HG03139 (cell line): Measurements from ENCODE around the gene ZMYND15.

Experiments used
- ATAC-seq: cut with Tn5 transposase; IDR thresholded peaks from one replicate; pipeline ENCODE4 v1.9.1; 2021; ENCODE audit not compliant: unreplicated experiment

ZMYND15 gene

DNA sequence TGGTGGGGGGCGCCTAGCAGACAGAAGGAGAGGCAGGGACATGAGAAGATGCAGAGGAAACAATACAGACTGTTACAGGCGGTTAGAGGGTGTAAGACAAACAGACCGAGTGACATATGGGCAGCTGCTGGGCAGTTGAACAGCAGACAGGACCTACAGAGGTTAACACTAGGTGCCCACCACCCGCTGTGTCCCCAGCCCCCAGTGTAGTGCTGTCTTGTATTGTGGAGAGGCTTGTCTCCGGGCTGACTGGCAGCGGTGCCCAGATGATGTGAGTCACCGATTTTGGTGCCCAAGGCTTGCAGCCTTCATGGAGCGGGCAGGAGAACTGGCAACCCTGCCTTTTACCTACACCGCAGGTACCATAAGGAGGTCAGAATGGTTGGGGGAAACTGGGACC is 2.5 kb downstream of the ZMYND15 start:
- no peak for ATAC-seq

DNA sequence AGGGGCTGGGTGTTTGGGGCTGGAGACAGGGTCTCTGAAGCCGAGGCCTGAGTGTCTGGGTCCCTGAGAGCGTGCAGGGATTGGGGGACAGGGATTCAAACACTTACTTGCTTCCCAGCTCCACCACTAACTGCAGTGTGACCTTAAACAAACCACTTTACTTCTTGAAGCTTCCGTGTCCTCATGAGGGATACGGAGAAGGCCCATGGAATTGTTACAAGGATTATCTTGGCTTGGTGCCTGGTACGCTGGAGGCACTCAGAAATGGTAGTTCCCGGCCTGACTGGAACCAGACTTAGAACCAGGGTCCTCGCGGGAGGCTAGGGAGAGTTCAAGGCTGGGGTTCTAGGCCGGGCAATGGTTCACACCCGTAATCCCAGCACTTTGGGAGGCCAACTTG is 3.0 kb downstream of the ZMYND15 start:
- ATAC-seq = no peak

DNA sequence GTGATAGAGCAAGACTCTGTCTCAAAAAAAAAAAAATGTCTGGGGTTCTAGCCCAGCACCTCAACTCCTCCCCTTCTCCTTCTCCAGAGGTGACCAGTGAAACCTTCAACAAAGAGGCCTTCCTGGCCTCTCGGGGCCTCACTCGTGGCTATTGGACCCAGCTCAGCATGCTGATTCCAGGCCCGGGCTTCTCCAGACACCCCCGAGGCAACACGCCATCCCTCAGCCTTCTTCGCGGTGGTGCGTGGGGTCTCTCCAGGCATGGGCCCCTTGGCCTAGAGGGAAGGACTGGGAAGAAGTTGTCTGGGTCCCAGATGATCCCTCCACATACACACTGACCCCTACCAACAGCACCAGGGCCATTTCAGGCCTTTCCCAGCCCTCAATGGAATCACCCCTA is 3.6 kb downstream of the ZMYND15 start:
- no peak for ATAC-seq

DNA sequence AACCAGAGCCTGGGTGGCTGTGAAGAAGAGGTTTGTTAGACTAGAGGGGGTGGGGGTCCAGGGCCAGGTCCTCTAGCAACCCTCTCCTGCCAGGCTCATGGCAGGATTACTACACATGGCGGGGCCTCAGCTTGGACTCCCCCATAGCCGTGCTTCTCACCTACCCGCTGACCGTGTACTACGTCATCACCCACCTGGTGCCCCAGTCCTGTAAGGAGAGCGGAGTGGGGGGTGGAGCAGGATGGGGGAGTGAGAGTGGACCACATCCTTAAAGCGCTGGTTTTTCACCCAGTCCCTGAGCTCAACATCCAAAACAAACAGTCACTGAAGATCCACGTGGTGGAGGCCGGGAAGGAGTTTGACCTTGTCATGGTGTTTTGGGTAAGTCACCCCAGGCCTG is 4.3 kb downstream of the ZMYND15 start:
- ATAC-seq = no peak

DNA sequence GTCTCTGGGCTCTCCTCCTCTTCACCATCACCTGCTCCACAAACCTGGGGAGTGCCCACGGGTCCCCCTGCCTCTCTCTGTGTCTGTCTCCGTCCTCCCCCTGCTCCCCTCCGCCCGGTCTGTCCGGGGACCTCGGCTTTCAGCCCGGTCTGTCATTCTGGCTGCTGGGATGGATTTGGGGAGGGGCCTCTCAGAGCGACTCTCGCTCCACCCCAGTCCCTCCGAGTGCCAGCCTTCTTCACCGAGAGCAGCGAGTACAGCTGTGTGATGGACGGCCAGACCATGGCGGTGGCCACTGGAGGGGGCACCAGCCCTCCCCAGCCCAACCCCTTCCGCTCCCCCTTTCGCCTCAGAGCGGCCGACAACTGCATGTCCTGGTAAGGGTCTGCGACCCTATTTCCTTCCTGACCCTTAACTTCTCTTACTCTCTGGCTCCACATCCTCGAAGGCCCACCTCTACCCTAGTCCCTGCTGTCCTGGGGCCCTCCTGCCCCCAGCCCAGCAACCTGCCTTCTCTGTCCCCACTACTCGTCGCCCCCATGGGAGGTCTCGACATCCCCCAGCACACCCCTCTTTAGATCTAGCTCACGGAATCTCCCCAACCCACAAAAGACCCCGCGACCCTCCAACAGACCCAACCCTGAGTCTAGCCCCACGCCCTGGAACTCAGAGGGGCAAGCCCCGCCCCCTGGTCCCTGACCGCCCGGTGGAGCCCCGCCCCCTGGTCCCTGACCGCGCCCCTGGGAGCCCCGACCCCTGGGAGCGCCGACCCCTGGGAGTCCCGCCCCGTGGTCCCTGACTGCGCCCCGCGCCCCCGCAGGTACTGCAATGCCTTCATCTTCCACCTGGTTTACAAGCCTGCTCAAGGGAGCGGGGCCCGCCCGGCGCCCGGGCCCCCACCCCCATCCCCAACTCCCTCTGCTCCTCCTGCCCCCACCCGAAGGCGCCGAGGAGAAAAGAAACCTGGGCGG is 5.7 kb downstream of the ZMYND15 start:
- no peak for ATAC-seq

DNA sequence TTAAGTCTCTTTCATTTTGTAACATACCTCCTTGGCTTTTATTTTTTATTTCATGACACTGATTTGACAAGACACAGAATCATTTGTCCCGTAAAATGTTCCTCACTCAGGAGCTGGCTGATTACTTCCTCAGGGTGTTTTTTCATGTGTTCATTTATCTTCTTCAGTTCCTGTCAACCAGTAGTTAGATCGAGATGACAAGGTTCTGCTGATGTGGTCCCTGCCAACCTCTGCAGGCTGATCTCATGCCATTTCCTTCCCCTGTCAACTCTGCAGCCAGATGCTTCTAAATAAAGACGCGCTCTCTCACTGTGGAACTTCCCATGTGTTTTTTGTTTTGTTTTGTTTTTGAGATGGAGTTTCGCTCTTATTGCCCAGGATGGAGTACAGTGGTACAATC is 8.2 kb downstream of the ZMYND15 start:
- ATAC-seq = no peak

DNA sequence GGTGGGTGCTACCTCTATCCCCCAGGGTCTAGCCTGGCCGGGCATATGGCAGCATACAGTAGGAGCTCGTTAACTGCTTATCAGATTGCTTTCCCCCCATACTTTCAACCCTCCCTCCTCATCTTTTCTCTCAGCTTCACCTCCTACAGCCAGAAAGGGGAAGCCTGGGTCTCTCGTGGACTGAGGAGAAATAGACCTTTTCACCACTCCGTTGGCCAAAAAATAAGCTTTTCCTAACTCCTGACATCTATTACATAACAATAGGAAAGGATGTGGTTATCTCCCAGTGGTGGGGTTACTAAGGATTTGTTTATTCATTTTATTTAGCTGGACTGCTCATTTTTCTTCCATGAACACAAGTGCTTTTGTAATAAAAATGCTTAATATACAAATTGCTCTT is 9.1 kb downstream of the ZMYND15 start:
- ATAC-seq = no peak

DNA sequence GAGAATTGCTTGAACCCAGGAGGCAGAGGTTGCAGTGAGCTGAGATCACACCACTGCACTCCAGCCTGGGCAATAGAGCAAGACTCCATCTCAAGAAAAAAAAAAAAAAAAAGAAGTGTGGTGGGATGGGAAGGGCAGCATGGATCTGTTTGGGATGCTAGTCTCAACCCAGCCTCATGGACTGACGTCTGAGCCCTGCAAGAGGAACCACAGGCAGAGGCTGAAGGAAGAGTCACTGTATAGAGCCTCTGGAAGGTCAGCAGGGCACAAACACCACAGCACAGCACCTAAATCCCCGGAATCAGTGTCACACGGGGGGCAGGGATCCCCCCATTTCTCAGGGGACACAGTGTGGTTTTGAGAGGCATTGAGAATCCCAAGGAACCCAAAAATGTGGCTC is 11.0 kb downstream of the ZMYND15 start:
- no peak for ATAC-seq

DNA sequence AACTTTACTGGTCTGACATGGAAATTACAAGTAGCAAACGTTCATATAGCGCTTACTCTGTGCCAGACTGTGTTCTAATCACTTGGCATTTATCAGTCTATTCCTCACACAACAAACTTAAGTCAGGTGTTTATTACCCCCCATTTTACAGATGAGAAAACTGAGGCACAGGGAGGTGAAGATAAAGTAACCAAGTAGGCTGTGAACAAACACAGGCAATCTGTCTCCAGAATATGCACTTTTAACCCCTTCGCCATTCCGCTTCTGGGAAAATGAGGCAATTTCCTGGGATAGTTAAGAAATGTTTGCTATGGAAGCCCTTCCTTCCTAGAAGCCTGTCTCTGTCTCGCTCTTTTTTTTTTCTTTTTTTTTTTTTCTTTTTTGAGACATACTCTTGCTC is 12.3 kb downstream of the ZMYND15 start:
- ATAC-seq = no peak

DNA sequence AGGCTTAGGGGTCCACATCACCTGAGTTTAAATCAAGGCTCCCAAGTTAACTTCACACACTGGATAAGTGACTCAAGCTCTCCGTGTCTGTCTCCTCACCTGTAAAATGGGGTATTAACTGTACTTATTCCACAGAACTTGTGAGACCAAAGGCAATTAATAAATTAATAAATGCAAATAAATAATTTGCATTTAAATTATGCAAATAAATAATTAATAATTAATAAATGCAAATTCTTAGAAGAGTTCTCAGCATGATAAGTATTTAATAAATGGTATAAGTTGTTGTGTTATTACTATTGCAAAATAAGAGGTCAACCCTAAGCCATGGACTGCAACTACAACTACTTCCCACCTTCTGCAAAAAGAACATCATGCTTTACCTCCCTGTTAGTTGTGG is 13.8 kb downstream of the ZMYND15 start:
- ATAC-seq = no peak

DNA sequence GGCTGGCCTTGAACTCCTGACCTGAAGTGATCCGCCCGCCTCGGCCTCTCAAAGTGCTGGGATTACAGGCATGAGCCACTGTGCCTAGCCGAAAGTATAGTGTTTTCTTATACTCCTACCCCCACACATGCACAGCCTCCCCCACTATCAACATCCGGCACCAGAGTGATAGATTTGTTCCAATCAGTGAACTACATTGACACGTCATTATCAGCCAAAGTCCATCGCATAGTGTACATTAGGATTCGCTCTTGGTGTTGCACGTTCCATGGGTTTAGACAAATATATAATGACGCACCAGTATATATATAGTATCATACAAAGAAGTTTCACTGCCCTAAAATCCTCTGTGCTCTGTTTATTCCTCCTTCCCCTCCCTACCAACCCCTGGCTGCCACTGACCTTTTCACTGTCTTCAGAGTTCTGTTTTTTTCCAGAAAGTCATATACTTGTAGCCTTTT is 20.2 kb downstream of the ZMYND15 start:
- ATAC-seq = no peak

DNA sequence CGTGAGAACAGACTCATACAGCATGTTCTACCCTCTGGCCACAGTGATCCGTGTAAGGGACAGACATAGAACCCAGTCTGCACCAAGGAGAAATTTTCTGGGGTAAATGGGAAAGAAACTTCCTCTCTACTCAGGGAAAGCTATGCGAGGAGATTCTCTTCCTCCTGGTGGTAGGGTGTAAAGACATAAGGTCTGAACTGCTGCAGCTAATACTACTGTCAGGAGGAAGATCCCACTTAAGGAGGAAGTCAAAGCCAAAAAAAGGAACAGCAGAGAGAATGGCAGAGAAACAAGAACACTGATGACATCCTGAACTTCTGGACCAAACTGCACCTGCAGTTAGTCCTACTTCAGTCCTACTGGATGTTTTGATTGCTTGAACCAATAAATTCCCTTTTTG is 25.0 kb downstream of the ZMYND15 start:
- ATAC-seq = no peak

DNA sequence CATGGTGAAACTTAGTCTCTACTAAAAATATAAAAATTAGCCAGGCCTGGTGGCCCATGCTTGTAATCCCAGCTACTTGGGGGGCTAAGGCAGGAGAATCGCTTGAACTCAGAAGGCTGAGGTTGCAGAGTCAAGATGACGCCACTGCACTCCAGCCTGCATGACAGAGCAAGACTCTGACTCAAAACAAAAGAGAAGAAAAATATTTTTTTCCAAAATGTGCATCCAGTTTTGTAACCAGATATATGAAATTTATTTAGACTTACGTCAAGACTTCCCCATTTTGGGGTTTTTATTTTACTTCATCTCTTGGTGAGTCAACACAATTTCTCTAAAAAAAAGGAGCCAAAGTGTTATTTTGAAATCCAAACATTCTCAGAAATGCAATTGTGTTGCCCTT is 26.6 kb downstream of the ZMYND15 start:
- ATAC-seq = no peak

DNA sequence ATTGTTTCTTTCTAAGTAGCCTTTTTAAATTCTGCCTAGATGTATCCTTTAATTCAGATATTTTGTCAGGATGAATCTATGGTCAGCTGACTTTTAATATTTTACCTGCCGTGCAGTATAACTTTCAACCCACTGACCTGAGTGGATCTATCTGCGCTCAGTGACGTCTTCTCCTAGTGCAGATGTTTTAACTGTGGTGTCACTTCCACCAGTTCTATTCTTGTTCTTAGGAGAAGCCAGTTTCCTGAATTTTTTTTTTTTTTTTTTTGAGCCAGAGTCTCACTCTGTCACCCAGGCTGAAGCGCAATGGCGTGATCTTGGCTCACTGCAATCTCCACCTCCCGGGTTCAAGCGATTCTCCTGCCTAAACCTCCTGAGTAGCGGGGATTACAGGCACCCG is 27.1 kb downstream of the ZMYND15 start:
- ATAC-seq = no peak

DNA sequence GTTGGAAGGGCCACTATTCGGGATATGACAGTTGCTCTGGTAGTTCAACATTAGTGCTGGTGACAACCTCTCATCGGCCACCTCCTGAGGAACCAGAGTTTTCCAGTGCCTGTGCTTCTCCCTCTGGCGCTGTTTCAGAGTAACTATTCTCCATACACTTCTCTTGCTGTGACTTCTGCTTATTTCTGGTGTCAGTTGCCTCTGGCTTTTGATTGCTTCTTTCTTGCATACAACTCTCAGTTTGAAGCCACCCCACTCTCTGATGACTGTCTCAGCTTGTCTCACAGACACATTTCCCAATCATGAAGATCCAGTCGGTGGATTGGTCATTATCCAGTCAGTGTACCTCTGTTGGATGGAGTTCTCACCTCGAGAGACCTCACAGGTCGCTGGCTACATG is 28.7 kb downstream of the ZMYND15 start:
- no peak for ATAC-seq

DNA sequence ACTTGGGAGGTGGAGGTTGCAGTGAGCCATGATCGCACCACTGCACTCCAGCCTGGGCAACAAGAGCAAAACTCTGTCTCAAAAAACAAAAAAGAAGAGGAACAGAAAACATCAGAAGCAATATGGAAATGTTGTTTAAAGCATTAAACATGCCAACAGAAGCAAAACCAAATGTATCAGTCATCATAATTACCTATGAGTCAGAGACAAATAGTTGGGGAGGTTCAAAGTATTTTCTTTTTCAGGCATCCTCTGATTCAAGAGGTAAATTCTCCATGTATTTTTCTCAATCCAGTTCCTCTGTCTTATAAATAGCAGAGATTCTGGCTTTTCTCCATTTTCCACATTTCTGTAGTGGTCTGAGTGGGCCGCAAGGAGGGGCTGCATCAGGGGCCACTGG is 30.0 kb downstream of the ZMYND15 start:
- no peak for ATAC-seq

DNA sequence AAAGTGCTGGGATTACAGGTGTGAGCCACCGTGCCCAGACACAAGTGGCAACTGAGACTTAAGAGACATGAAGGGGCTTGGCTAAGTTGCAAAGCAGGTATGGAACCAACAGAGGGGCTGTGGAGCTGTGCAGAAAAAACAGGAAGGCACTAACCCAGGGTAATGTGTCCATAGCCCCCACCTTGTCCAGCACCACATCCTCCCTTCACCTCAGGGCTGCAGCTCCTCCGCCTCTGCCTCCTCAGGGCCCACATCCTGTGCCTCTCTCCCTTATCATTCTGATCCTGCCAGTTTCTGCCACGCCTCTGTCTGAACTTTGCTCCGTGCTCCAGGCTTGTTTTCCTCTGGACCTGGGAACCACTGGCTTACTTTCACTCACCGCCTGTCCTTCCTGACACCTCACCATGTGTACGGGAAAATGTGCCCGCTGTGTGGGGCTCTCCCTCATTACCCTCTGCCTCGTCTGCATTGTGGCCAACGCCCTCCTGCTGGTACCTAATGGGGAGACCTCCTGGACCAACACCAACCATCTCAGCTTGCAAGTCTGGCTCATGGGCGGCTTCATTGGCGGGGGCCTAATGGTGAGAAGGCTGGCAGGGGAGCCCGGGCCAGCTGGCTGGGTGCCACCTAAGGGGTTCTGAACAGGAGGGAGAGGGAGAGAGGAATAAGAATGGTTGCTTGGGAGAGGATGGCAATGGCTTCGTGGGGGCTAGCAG is 32.0 kb downstream of the ZMYND15 start, which contains the start of gene TM4SF5:
TM4SF5 (plus strand) TSS at position 368 of the 716 bp plus-strand sequence; CDS start at position 405, 37 bp downstream.
- ATAC-seq = no peak

DNA sequence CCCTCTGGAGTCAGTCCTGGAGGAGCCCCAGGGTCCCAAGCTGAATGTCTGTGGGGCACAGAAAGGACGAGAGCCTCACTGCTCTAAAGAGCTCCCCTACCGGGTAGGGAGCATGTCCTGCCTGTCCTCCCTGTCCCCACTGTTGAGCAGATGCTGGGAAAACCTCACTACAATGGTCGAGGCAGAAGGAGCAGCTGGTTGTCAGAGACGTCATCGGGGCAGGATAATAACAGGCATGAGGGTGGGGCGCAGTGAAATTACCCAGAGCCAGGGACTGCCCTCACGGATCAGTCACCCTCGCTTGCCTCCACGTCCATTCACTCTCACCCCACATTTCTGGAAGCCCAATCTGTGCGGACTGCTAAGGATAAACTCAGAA is 32.6 kb downstream of the ZMYND15 start:
- no peak for ATAC-seq

DNA sequence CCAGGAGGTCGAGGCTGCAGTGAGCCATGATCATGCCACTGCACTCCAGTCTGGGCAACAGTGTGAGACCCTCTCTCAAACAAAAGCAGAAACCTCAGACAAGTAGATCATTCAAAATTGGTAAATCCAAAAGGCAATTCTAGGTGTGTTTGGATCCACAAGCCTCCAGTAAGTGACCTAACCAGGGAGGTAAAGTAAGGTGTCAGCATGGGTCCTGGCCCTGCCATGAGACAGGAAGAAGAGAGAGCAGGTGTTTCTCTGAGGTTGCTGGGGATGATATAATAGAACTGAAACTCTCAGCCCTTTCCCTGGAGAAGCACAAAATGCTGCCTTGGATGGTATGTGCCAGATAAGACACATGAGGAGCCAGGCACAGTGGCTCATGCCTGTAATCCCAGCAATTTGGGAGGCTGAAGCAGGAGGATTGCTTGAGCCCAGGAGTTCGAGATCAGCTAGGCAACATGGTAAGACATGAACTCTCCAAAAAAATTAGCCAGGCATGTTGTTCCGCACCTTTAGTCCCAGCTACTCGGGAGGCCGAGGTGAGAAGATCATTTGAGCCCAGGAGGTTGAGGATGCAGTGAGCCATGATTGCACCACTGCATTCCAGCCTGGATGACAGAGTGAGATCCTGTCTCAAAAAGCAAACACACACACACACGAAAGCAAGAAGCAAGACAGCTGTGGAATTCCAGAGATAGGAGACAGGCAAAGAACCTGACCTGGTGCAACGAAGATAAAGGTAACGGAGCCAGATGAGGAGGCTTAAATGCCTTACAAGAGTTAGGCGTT is 38.5 kb downstream of the ZMYND15 start:
- ATAC-seq = no peak

DNA sequence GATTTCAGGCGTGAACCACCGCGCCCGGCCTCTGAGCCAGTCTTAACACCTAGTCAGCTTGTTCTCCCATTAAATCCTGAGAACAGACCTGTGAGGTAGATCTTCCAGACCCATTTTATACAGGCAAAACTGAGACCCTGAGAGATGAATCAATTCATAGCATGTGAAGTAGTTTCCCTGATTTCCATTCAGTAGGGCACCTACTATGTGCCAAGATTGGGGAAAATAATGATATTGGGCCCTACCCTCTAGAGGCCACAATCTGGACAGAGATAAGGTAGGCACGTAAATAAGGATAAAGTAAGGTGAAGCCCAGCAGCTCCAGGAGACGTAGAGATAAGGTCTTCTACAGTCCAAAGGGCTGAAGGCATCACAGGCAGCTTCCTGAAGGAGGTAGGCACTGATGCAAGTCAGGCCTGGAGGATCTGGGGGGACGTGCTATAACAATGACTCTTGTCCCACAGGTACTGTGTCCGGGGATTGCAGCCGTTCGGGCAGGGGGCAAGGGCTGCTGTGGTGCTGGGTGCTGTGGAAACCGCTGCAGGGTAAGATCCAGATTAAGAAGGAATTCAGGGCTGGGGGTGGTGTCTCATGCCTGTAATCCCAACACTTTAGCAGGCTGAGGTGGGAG is 40.8 kb downstream of the ZMYND15 start:
- no peak for ATAC-seq

DNA sequence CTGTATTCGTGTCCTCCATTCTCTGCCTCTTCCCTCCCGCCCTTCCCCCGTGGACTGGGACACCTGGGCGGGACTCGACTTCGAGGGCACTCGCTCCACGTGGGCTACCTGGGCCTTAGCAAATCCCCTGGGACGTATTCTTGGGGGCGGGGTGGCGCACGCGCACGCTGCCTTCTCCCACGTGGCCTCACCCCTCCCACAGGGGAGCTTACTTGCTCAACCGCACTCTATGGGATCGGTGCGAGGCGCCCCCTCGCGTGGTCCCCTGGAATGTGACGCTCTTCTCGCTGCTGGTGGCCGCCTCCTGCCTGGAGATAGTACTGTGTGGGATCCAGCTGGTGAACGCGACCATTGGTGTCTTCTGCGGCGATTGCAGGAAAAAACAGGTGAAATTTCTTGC is 43.0 kb downstream of the ZMYND15 start:
- no peak for ATAC-seq
